ENCODE results near the gene STXBP6. TPM values are rescaled to one million over a fixed set of nuclear protein-coding genes. Genes with fewer than 3 reads are reported as not detected.
A peak's percentile ranks its signal among the peaks of the same experiment; 100 is the strongest.

The STXBP6 gene
- total and polyA plus RNA-seq, 2 of the 13 experiments (the other 11 are each of a cell fraction or from before 2014, with no cell fraction given): 35.3 to 42.8 TPM

DNA sequence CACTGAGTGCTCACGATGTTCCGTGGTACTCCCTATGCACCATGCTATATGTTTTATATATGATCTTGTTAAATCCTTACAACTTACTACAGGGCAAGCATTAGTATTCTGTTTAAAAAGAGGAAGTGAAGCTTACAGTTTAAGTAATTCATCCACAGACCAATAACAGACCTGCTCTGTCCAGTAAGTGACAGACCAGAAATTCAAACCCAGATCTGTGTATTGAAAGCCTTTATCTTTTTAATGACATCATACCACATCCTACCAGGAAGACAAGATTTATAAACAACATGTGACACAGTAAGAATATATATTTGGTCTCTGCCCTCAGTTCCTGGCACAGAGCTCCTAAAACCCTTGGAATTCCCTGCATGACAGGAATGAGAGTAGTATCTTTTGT is 206.5 kb downstream of the STXBP6 start:
- Histone ChIP-seq H3K27me3 (ENCODE audit: control insufficient read depth in 1 of 2, insufficient read depth in 2 of 2, low read length in 2 of 2) (no peaks in the 10 kb centered on the region), H4K20me1 (ENCODE audit: insufficient read depth, low read length) (no peaks in the 10 kb centered on the region), H3K4me3 (replicated peaks in 1 of 3; ENCODE audit: insufficient read depth in 1 of 3, low read depth in 2 of 3, low read length in 3 of 3) (no peak overlapping the region), H2AFZ (ENCODE audit: low read length) (no peak overlapping the region), H3K9ac (ENCODE audit: insufficient read depth, low read depth, low read length) (no peak overlapping the region), H3K4me1 (ENCODE audit: insufficient read depth, low read length) (peaks cover 59% of the 10 kb centered on the region), H3K79me2 (ENCODE audit: insufficient read depth, low read length) (no peaks in the 10 kb centered on the region), H3K27ac (ENCODE audit: extremely low read length, insufficient read depth, low read length) (no peak overlapping the region), H3K4me2 (ENCODE audit: low read depth, low read length) (no peak overlapping the region), H3K36me3 (replicated peaks in 1 of 2; ENCODE audit: control insufficient read depth in 1 of 2, insufficient read depth in 2 of 2, low read length in 2 of 2) (no peaks in the 10 kb centered on the region), H3K9me3 (ENCODE audit: low read length) (no peaks in the 10 kb centered on the region)
- in situ Hi-C loops (cut with HindIII; ENCODE audit: extremely low pct_ligation_motif_present, low pct_unique_long_range_greater_than_20kb): no loop called here
- DNase-seq (ENCODE audit: low spot score) (no peak), ATAC-seq (no peak), FAIRE-seq (no peak)
- ChIA-PET CTCF (ENCODE audit: low intra/inter-chr PET ratio, low total read pairs) (no interaction called here), POLR2A (no interaction called here)
- WGBS (ENCODE audit: low lambda C conversion rate): 98% methylated on average over 2 of the region's 2 CpGs
- TF ChIP-seq, protein P1, sequence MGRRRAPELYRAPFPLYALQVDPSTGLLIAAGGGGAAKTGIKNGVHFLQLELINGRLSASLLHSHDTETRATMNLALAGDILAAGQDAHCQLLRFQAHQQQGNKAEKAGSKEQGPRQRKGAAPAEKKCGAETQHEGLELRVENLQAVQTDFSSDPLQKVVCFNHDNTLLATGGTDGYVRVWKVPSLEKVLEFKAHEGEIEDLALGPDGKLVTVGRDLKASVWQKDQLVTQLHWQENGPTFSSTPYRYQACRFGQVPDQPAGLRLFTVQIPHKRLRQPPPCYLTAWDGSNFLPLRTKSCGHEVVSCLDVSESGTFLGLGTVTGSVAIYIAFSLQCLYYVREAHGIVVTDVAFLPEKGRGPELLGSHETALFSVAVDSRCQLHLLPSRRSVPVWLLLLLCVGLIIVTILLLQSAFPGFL (CRISPR knock-in tag; IDR thresholded peaks at IDR 0.05): no peak
- TF ChIP-seq ZFP36L1 (CRISPR knock-in tag; IDR thresholded peaks at IDR 0.05): 0 out of 2 replicates have a peak, but pooled peaks have one; percentile 3
- 0 out of 2 replicates have a peak, but pooled peaks have one; percentile 16 for TF ChIP-seq SP2 (CRISPR knock-in tag; IDR thresholded peaks at IDR 0.05)
- TF ChIP-seq ATF7 (IDR thresholded peaks at IDR 0.05): peak; percentile 85
- TF ChIP-seq ATF7 (CRISPR knock-in tag; IDR thresholded peaks at IDR 0.05): no peak
- peak; percentile 61 for TF ChIP-seq CREB1 (IDR thresholded peaks at IDR 0.05)
- no peak for TF ChIP-seq CREB1 (CRISPR knock-in tag; IDR thresholded peaks at IDR 0.05)
- TF ChIP-seq HMG20B (CRISPR knock-in tag; conservative IDR thresholded peaks at IDR 0.05): no peak
- no TSS peak for BruUV-seq (replicated peaks)
- intact Hi-C loops (cut with micrococcal nuclease; ENCODE audit: unreplicated experiment): loop anchor here (5.0 kb wide), 1 partner anchor 36 kb away; no protein-coding TSS in a partner anchor

Measured in HepG2 (cell line).